GM23338 (cell line): ENCODE data around the gene KLHL28. TPM values are rescaled to one million over a fixed set of nuclear protein-coding genes. Genes with fewer than 3 reads are reported as not detected.

ENCODE experiments used
- ATAC-seq: fragments of 200-7000 bp; cut with Tn5 transposase; 3 replicates; pipeline ENCODE4 v1.9.1; 2020
- DNase-seq: peaks from one replicate; pipeline ENCODE4 v3.0.0-alpha.2; 2015; ENCODE audit warnings: low spot score
- H2AFZ ChIP-seq: fragments of 200-600 bp; sonication (generic); 2 replicates; pipeline ENCODE4 v1.8.0; 2016; ENCODE audit warnings: antibody characterized with exemption, mild to moderate bottlenecking, moderate library complexity
- H3F3A ChIP-seq: fragments of 200-600 bp; sonication (generic); replicated peaks from 2 replicates; pipeline ENCODE4 v1.8.0; 2017; ENCODE audit warnings: antibody characterized with exemption, mixed run types, low read depth
- H3K27ac ChIP-seq: fragments of 200-600 bp; sonication (generic); 2 replicates; pipeline ENCODE4 v1.6.1; 2016; ENCODE audit warnings: low read depth
- H3K27me3 ChIP-seq: fragments of 200-600 bp; sonication (generic); 2 replicates; pipeline ENCODE4 v1.8.0; 2016; ENCODE audit warnings: mild to moderate bottlenecking, mixed run types, moderate library complexity; ENCODE audit not compliant: insufficient read depth
- H3K36me3 ChIP-seq: fragments of 200-600 bp; sonication (generic); 2 replicates; pipeline ENCODE4 v1.8.0; 2016; ENCODE audit warnings: mild to moderate bottlenecking; ENCODE audit not compliant: insufficient read depth
- H3K4me1 ChIP-seq: fragments of 200-600 bp; sonication (generic); 2 replicates; pipeline ENCODE4 v1.8.0; 2016; ENCODE audit warnings: mild to moderate bottlenecking, moderate library complexity; ENCODE audit not compliant: insufficient read depth
- H3K4me2 ChIP-seq: fragments of 200-600 bp; sonication (generic); 2 replicates; pipeline ENCODE4 v1.7.1; 2017; ENCODE audit warnings: mixed run types
- H3K4me3 ChIP-seq: fragments of 200-600 bp; sonication (generic); 2 replicates; pipeline ENCODE4 v1.6.1; 2016; ENCODE audit warnings: mixed run types
- H3K79me2 ChIP-seq: fragments of 200-600 bp; sonication (generic); replicated peaks from 2 replicates; pipeline ENCODE4 v1.8.0; 2017; ENCODE audit warnings: mild to moderate bottlenecking; ENCODE audit not compliant: insufficient read depth
- H3K9me2 ChIP-seq: fragments of 200-600 bp; sonication (generic); 2 replicates; pipeline ENCODE4 v1.8.0; 2017; ENCODE audit not compliant: insufficient read depth
- H4K20me1 ChIP-seq: fragments of 200-600 bp; sonication (generic); replicated peaks from 2 replicates; pipeline ENCODE4 v1.8.0; 2017; ENCODE audit warnings: mild to moderate bottlenecking; ENCODE audit not compliant: insufficient read depth
- H3K27ac Mint-ChIP-seq: 2 replicates; pipeline ENCODE4 v1.8.0; 2020; ENCODE audit warnings: inconsistent platforms, mild to moderate bottlenecking, moderate library complexity, mixed read lengths
- H3K27me3 Mint-ChIP-seq: 3 replicates; pipeline ENCODE4 v1.8.0; 2022; ENCODE audit warnings: low read depth, mild to moderate bottlenecking, moderate library complexity, mixed read lengths, inconsistent platforms; ENCODE audit not compliant: insufficient read depth, poor library complexity
- H3K36me3 Mint-ChIP-seq: 3 replicates; pipeline ENCODE4 v1.8.0; 2021; ENCODE audit warnings: low read depth, mild to moderate bottlenecking, inconsistent platforms, moderate library complexity, mixed read lengths
- H3K4me1 Mint-ChIP-seq: 3 replicates; pipeline ENCODE4 v1.8.0; 2020; ENCODE audit warnings: mild to moderate bottlenecking, inconsistent platforms, mixed read lengths
- H3K4me3 Mint-ChIP-seq: 3 replicates; pipeline ENCODE4 v1.8.0; 2021; ENCODE audit warnings: moderate library complexity, mild to moderate bottlenecking, inconsistent platforms, mixed read lengths
- H3K9me3 Mint-ChIP-seq: 3 replicates; pipeline ENCODE4 v1.8.0; 2020; ENCODE audit warnings: moderate library complexity, mild to moderate bottlenecking, inconsistent platforms, mixed read lengths
- CTCF ChIP-seq, 2 experiments: fragments of 200-600 bp in 1 of 2; sonication (generic) in 1 of 2; conservative IDR thresholded peaks; 2 replicates each; pipeline versions ENCODE4 v1.5.1 to v1.6.1; 2016 to 2017; ENCODE audit warnings: antibody characterized with exemption in 2 of 2, low read depth in 2 of 2, mild to moderate bottlenecking in 2 of 2, moderate library complexity in 1 of 2
- EZH2 ChIP-seq: fragments of 200-600 bp; sonication (generic); IDR thresholded peaks from one replicate; pipeline ENCODE4 v1.8.0; 2017; ENCODE audit warnings: antibody characterized with exemption, mild to moderate bottlenecking, low read depth; ENCODE audit not compliant: unreplicated experiment
- JUNB ChIP-seq: IDR thresholded peaks from one replicate; pipeline ENCODE4 v1.6.1; 2016; ENCODE audit warnings: antibody characterized with exemption; ENCODE audit not compliant: unreplicated experiment
- POLR2AphosphoS5 ChIP-seq: IDR thresholded peaks from 2 replicates; pipeline ENCODE4 v1.6.1; 2016; ENCODE audit warnings: antibody characterized with exemption, low read depth
- STAT1 ChIP-seq: IDR thresholded peaks from one replicate; pipeline ENCODE4 v1.6.1; 2016; ENCODE audit warnings: antibody characterized with exemption; ENCODE audit not compliant: unreplicated experiment
- ZNF114 ChIP-seq: fragments of 250-450 bp; sonication (Bioruptor Pico); IDR thresholded peaks from 2 replicates; pipeline ENCODE4 v1.5.0; 2020; ENCODE audit warnings: mild to moderate bottlenecking, moderate library complexity
- polyA plus RNA-seq: library from polyadenylated mRNA; unstranded; fragments of >200 nt; fragmentation: Nextera tagmentation; extraction: Ambion mirVana; gene quantifications from 2 replicates; pipeline ENCODE4 v1.2.1, GENCODE V29; 2016
- total RNA-seq: library from RNA; depleted of rRNA; stranded (reverse); fragments of >200 nt; shearing (Covaris generic); gene quantifications from 2 replicates; pipeline ENCODE4 v1.2.3, GENCODE V29; 2014
- TF ChIP-seq, protein P1 (sequence below): IDR thresholded peaks from one replicate; pipeline ENCODE4 v1.6.1; 2018; ENCODE audit warnings: antibody characterized with exemption; ENCODE audit not compliant: unreplicated experiment
- TF ChIP-seq, protein P2 (sequence below): fragments of 250-450 bp; sonication (Bioruptor Pico); IDR thresholded peaks from 2 replicates; pipeline ENCODE4 v1.5.0; 2020; ENCODE audit warnings: mild to moderate bottlenecking, moderate library complexity

The KLHL28 gene
- total and polyA plus RNA-seq, 2 experiments from 2014 or later = 7.7 to 10.6 TPM

GRCh38 chr14:45003924-45004323 lies 42.2 kb upstream of the KLHL28 start:
- Mint-ChIP-seq H3K36me3 (peaks cover 4% of the 10 kb centered on the region; the same call in 1 of the 3 replicates), H3K27ac (no peak overlapping the region), H3K4me1 (no peaks in the 10 kb centered on the region), H3K27me3 (peaks cover 4% of the 10 kb centered on the region), H3K9me3 (no peaks in the 10 kb centered on the region), H3K4me3 (no peak overlapping the region)
- Histone ChIP-seq H3K27ac (no peak overlapping the region), H3K4me3 (no peak overlapping the region), H3K36me3 (peaks cover 6% of the 10 kb centered on the region; the same call in 1 of the 2 replicates), H3K4me1 (no peaks in the 10 kb centered on the region), H4K20me1 (no peaks in the 10 kb centered on the region), H3K27me3 (no peaks in the 10 kb centered on the region), H3K79me2 (no peaks in the 10 kb centered on the region), H3K9me2 (no peaks in the 10 kb centered on the region), H3K4me2 (no peak overlapping the region), H2AFZ (no peak overlapping the region), H3F3A (no peaks in the 10 kb centered on the region)
- TF ChIP-seq POLR2AphosphoS5 (no peak), ZNF114 (CRISPR knock-in tag) (no peak), STAT1 (no peak), JUNB (no peak), CTCF (conservative IDR thresholded peaks at IDR 0.05; ENCODE audit: low read depth in 2 of 2) (no peak)
- DNase-seq (no peak), ATAC-seq (no peak)

DNA sequence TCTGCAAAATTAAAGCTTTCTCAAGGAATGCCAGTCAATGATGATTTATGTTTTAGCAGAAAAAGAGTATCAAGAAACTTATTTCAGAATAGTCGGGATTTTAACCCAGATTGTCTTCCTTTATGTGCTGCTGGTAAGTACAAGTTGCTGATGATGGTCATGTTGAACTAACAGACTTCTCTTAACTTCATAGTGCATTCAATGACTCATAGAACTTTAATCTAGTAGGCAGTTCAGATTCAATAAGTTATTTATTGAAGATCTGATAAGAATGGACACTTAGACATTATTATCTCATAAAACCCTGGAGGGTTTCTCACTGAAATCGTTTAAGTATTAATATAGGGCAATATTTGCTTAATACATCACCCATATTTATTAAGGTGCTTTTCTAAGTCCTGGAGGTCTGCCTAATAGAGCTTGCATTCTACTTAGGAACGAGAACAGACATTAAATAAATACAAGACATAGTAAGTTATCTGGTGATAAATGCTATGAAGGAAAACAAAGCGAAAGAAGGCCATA lies 34.1 kb upstream of the KLHL28 start:
- H3F3A ChIP-seq = no peaks in the 10 kb centered on the region
- no peak overlapping the region for H3K4me3 ChIP-seq
- Mint-ChIP-seq H3K27me3 (no peaks in the 10 kb centered on the region), H3K4me3 (no peak overlapping the region), H3K27ac (no peak overlapping the region), H3K4me1 (no peaks in the 10 kb centered on the region; the same call in 2 of the 3 replicates), H3K9me3 (no peaks in the 10 kb centered on the region), H3K36me3 (peaks cover 6% of the 10 kb centered on the region; the same call in 2 of the 3 replicates)
- H3K36me3 ChIP-seq = peaks cover 4% of the 10 kb centered on the region; the same call in 1 of the 2 replicates
- H3K4me1 ChIP-seq = no peaks in the 10 kb centered on the region
- no peaks in the 10 kb centered on the region for H3K79me2 ChIP-seq
- H2AFZ ChIP-seq = no peak overlapping the region
- no peaks in the 10 kb centered on the region for H3K27me3 ChIP-seq
- no peak overlapping the region for H3K4me2 ChIP-seq
- H4K20me1 ChIP-seq = no peaks in the 10 kb centered on the region
- no peak overlapping the region for H3K27ac ChIP-seq
- H3K9me2 ChIP-seq = no peaks in the 10 kb centered on the region
- ATAC-seq (no peak), DNase-seq (no peak)
- TF ChIP-seq POLR2AphosphoS5 (no peak), ZNF114 (CRISPR knock-in tag) (no peak), EZH2 (no peak), STAT1 (no peak)
- TF ChIP-seq, protein P1, sequence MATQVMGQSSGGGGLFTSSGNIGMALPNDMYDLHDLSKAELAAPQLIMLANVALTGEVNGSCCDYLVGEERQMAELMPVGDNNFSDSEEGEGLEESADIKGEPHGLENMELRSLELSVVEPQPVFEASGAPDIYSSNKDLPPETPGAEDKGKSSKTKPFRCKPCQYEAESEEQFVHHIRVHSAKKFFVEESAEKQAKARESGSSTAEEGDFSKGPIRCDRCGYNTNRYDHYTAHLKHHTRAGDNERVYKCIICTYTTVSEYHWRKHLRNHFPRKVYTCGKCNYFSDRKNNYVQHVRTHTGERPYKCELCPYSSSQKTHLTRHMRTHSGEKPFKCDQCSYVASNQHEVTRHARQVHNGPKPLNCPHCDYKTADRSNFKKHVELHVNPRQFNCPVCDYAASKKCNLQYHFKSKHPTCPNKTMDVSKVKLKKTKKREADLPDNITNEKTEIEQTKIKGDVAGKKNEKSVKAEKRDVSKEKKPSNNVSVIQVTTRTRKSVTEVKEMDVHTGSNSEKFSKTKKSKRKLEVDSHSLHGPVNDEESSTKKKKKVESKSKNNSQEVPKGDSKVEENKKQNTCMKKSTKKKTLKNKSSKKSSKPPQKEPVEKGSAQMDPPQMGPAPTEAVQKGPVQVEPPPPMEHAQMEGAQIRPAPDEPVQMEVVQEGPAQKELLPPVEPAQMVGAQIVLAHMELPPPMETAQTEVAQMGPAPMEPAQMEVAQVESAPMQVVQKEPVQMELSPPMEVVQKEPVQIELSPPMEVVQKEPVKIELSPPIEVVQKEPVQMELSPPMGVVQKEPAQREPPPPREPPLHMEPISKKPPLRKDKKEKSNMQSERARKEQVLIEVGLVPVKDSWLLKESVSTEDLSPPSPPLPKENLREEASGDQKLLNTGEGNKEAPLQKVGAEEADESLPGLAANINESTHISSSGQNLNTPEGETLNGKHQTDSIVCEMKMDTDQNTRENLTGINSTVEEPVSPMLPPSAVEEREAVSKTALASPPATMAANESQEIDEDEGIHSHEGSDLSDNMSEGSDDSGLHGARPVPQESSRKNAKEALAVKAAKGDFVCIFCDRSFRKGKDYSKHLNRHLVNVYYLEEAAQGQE = no peak
- TF ChIP-seq, protein P2, sequence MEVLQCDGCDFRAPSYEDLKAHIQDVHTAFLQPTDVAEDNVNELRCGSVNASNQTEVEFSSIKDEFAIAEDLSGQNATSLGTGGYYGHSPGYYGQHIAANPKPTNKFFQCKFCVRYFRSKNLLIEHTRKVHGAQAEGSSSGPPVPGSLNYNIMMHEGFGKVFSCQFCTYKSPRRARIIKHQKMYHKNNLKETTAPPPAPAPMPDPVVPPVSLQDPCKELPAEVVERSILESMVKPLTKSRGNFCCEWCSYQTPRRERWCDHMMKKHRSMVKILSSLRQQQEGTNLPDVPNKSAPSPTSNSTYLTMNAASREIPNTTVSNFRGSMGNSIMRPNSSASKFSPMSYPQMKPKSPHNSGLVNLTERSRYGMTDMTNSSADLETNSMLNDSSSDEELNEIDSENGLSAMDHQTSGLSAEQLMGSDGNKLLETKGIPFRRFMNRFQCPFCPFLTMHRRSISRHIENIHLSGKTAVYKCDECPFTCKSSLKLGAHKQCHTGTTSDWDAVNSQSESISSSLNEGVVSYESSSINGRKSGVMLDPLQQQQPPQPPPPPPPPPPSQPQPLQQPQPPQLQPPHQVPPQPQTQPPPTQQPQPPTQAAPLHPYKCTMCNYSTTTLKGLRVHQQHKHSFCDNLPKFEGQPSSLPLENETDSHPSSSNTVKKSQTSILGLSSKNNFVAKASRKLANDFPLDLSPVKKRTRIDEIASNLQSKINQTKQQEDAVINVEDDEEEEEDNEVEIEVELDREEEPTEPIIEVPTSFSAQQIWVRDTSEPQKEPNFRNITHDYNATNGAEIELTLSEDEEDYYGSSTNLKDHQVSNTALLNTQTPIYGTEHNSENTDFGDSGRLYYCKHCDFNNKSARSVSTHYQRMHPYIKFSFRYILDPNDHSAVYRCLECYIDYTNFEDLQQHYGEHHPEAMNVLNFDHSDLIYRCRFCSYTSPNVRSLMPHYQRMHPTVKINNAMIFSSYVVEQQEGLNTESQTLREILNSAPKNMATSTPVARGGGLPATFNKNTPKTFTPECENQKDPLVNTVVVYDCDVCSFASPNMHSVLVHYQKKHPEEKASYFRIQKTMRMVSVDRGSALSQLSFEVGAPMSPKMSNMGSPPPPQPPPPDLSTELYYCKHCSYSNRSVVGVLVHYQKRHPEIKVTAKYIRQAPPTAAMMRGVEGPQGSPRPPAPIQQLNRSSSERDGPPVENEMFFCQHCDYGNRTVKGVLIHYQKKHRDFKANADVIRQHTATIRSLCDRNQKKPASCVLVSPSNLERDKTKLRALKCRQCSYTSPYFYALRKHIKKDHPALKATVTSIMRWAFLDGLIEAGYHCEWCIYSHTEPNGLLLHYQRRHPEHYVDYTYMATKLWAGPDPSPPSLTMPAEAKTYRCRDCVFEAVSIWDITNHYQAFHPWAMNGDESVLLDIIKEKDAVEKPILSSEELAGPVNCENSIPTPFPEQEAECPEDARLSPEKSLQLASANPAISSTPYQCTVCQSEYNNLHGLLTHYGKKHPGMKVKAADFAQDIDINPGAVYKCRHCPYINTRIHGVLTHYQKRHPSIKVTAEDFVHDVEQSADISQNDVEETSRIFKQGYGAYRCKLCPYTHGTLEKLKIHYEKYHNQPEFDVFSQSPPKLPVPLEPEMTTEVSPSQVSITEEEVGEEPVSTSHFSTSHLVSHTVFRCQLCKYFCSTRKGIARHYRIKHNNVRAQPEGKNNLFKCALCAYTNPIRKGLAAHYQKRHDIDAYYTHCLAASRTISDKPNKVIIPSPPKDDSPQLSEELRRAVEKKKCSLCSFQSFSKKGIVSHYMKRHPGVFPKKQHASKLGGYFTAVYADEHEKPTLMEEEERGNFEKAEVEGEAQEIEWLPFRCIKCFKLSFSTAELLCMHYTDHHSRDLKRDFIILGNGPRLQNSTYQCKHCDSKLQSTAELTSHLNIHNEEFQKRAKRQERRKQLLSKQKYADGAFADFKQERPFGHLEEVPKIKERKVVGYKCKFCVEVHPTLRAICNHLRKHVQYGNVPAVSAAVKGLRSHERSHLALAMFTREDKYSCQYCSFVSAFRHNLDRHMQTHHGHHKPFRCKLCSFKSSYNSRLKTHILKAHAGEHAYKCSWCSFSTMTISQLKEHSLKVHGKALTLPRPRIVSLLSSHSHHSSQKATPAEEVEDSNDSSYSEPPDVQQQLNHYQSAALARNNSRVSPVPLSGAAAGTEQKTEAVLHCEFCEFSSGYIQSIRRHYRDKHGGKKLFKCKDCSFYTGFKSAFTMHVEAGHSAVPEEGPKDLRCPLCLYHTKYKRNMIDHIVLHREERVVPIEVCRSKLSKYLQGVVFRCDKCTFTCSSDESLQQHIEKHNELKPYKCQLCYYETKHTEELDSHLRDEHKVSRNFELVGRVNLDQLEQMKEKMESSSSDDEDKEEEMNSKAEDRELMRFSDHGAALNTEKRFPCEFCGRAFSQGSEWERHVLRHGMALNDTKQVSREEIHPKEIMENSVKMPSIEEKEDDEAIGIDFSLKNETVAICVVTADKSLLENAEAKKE (CRISPR knock-in tag) = no peak
